ENCODE measurements around the gene PAWR.
"Not testable (repeated sequence)": the region's sequence is repeated elsewhere in the genome, so short reads cannot be mapped to it uniquely, and the experiment has no call there.

Gene PAWR

GRCh38 chr12:79686171-79686570, 4.6 kb downstream of the PAWR start:
- no peak for DNase-seq (ENCODE audit: low read depth)

GRCh38 chr12:79685068-79685467, 5.7 kb downstream of the PAWR start:
- no peak for DNase-seq (ENCODE audit: low read depth)

- DNase-seq (ENCODE audit: low read depth) = not testable (repeated sequence)
These were observed 6.4 kb downstream of the PAWR start for GRCh38 chr12:79684338-79684737.

- DNase-seq (ENCODE audit: low read depth) = no peak
These were observed 8.2 kb downstream of the PAWR start for GRCh38 chr12:79682593-79682992.

- DNase-seq (ENCODE audit: low read depth) = no peak
These were observed 9.7 kb downstream of the PAWR start for GRCh38 chr12:79681008-79681590.

- no peak for DNase-seq (ENCODE audit: low read depth)
These were observed 10.7 kb downstream of the PAWR start for GRCh38 chr12:79680051-79680450.

GRCh38 chr12:79678306-79678705, 12.5 kb downstream of the PAWR start:
- DNase-seq (ENCODE audit: low read depth) = no peak

- DNase-seq (ENCODE audit: low read depth) = no peak
These were observed 13.1 kb downstream of the PAWR start for GRCh38 chr12:79677672-79678071.

- DNase-seq (ENCODE audit: low read depth) = no peak
These were observed 14.2 kb downstream of the PAWR start for GRCh38 chr12:79676579-79676978.

- DNase-seq (ENCODE audit: low read depth) = no peak
These were observed 16.1 kb downstream of the PAWR start for GRCh38 chr12:79674629-79675028.

GRCh38 chr12:79673354-79673753, 17.4 kb downstream of the PAWR start:
- DNase-seq (ENCODE audit: low read depth) = no peak

GRCh38 chr12:79668113-79668512, 22.7 kb downstream of the PAWR start:
- DNase-seq (ENCODE audit: low read depth) = no peak

GRCh38 chr12:79665212-79665887, 25.4 kb downstream of the PAWR start:
- no peak for DNase-seq (ENCODE audit: low read depth)

- no peak for DNase-seq (ENCODE audit: low read depth)
These were observed 26.2 kb downstream of the PAWR start for GRCh38 chr12:79664518-79664917.

GRCh38 chr12:79662046-79662811, 28.5 kb downstream of the PAWR start:
- DNase-seq (ENCODE audit: low read depth) = no peak

- no peak for DNase-seq (ENCODE audit: low read depth)
These were observed 29.1 kb downstream of the PAWR start for GRCh38 chr12:79661629-79662028.

GRCh38 chr12:79659961-79660431, 30.8 kb downstream of the PAWR start:
- no peak for DNase-seq (ENCODE audit: low read depth)

GRCh38 chr12:79658221-79658620, 32.5 kb downstream of the PAWR start:
- no peak for DNase-seq (ENCODE audit: low read depth)

- no peak for DNase-seq (ENCODE audit: low read depth)
These were observed 33.6 kb downstream of the PAWR start for GRCh38 chr12:79657136-79657535.

- no peak for DNase-seq (ENCODE audit: low read depth)
These were observed 35.7 kb downstream of the PAWR start for GRCh38 chr12:79655036-79655435.

GRCh38 chr12:79652521-79652920, 38.2 kb downstream of the PAWR start:
- DNase-seq (ENCODE audit: low read depth) = no peak

GRCh38 chr12:79650440-79650839, 40.3 kb downstream of the PAWR start:
- DNase-seq (ENCODE audit: low read depth) = no peak

- DNase-seq (ENCODE audit: low read depth) = no peak
These were observed 41.9 kb downstream of the PAWR start for GRCh38 chr12:79648881-79649280.
